Measurements from ENCODE around the gene EBLN1.

Gene EBLN1

GRCh38 chr10:22217842-22218241 is at the start of gene EBLN1:
Gene EBLN1 (minus strand): TSS chr10:22218015. CDS start chr10:22209983, 8,032 bp downstream.
- no peak for DNase-seq

DNA sequence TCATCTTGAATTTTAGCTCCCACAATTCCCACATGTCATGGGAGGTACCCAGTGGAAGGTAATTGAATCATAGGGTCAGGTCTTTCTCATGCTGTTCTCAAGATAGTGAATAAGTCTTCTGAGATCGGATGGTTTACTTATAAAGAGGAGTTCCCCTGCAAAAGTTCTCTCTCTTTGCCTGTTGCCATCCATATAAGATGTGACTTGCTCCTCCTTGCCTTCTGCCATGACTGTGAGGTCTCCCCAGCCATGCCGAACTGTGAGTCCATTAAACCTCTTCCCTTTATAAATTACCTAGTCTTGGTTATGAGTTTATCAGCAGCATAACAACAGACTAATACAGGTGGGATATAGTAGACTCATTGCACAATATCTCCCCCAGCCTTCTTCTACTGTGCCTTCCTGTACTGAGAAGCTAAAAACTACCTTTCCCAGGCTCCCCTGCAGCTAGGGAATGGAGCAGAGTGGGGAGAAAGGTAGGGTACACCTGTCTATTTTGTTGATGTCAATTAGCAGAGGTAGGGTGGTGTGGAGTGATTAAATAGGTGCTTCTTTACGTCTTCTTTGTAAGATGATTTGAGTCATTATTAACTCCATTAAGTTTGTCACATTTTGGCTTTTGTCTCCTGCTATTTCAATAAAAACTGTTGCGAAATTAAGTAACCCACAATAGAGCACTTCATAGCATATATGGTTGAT is 48.2 kb upstream of the EBLN1 start:
- DNase-seq, result no peak

GRCh38 chr10:22263106-22263505 is 45.3 kb upstream of the EBLN1 start:
- no peak for DNase-seq

DNA sequence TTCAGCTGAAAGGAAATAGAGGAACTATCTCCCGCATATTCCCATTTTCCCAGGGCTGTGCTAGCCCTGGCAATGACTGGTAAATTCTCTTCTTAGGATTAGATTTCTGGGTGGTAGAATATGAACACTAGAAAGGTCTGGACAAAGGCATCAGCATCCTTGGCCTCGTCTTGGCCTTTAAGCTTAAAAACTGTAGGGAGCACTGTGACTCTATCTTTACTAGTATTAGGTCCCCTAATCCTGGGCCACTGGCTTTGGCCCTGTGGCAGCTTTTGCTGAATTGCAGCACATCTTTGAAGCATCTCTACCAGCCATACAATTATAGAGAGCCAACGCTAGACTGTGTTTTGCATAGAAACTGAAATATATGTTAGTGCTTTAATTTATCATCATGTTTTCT is 41.5 kb upstream of the EBLN1 start:
- DNase-seq, result peak; percentile 44

GRCh38 chr10:22258471-22258870 is 40.7 kb upstream of the EBLN1 start:
- DNase-seq, result no peak

DNA sequence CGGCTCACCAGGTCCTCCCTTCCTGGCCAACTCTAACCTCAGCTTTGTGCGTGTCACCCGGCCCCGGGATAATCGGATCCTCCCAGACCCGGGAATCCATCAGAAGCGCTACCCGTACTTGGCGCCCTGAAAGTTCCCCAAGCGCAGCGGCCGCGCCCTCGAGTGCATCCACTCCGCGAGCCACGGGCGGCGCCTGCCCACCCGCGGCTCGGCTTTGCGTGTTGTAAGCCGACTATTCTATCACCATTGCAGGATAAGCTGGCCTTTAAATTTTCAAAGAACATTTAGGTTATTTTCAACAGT is 35.7 kb upstream of the EBLN1 start:
- DNase-seq, result peak; percentile 59

DNA sequence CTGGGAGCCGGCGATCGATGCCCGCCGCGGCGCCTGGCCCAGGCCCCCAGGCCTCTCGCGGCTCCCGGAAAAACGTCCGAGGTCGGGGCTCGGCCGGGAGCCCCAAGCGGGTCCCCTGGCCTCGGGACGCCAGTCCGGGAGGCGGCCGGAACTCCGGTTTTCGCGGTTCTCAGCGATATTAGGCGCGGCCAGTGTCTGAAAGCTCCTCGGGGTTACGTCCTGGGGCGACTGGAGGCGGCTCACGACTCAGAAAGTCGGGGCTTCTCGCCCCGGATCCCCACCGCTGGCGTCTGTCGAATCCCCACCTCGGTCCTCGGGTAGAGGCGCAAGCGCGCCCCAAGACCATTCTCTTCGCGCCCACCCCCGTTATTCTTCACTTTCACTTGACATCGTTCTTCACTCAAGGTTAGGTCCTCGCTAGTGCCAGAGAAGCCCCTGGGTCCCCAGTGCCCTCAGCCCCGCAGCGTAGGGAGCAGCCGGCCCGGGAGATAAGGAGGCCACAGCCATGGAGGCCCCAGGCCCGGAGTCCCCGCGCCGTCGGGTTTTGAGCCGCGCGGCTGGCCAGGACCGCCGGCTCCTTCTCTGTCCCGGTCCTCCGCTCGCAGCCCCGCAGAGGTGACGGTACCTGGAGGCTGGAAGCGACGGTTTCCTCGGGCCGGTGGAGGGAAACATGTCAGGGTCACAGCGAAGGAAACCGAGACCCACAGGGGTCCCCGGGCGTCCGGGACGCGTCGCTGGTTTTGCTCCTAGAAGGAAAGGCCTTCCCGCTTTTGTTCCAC is 35.2 kb upstream of the EBLN1 start:
- DNase-seq, result peak; percentile 44

- peak; percentile 53 for DNase-seq
Measured at GRCh38 chr10:22252224-22252800, 34.5 kb upstream of the EBLN1 start.

DNA sequence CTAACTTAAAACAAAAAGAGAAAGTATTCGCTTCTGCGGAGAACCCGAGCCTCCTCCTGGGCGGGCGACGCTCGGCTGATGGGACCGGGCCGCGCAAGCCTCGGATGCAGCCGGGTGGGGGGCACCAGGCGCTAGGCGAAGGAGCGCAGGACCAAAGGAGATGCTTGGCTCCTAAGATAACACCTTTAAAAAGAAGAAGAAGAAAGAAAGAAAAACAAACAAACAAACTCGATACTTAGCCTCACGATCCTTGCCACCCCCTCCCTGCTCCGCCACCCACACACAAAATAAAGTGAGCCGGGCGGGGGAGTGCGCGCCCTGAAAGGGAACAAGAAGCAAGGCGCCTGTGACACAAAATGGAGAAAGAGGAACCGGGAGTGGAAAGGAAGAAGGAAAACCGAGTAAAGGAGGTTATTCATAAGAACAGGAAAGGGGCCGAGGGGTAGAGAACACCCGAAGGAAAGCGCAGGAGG is 34.0 kb upstream of the EBLN1 start:
- DNase-seq, result peak; percentile 72

DNA sequence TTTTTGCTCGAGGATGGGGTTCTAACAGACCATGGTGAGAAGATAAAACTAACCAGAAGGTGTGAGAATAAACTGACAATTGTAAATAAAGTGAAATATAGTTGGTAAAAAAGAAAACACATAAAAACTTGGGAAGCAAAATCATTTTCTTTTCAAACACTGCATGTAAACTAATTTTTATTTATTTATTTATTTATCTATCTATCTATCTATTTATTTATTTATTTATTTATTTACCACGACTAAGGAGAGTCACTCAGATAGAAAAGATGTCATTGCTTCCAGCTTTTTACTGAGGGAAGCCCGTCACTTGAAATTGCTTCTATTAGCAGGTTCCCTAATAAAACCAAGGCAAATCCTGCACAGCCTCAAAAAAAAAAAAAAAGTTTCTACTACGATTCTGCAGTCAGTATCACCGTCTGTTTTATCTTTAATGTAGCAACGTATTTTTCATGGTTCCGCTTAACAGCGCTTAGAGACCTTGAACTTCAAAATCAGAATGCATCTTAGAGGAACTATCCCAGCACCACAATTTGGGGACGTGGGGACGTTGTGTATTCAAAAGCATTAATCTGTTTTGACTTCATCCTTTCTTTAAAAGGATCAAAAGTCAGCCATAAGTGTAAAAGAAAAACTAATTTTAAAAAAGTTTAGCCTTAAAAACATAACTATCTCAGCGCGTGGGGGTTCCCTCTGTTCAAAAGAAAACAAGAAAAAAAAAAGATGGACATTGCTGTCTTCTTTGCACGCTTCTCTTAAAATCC is 33.3 kb upstream of the EBLN1 start:
- DNase-seq, result peak; percentile 30

DNA sequence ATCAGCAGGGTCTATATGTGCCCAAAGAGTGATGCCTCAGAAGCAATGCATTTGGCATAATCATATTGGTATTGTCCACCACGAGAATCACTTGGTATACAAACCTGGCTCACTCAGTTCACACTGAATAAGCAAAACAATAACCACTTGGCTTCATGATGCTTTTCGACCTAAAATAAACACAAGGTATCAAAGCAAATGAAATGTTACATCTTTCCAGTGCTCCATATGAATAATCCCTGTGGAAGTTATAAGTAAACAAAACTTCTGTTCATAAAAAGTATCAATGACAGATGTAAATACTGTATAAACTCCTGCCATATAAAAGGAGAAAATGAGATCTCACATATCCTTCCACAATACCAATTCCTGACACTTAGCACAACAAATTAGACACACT is 29.8 kb upstream of the EBLN1 start:
- DNase-seq, result no peak

DNA sequence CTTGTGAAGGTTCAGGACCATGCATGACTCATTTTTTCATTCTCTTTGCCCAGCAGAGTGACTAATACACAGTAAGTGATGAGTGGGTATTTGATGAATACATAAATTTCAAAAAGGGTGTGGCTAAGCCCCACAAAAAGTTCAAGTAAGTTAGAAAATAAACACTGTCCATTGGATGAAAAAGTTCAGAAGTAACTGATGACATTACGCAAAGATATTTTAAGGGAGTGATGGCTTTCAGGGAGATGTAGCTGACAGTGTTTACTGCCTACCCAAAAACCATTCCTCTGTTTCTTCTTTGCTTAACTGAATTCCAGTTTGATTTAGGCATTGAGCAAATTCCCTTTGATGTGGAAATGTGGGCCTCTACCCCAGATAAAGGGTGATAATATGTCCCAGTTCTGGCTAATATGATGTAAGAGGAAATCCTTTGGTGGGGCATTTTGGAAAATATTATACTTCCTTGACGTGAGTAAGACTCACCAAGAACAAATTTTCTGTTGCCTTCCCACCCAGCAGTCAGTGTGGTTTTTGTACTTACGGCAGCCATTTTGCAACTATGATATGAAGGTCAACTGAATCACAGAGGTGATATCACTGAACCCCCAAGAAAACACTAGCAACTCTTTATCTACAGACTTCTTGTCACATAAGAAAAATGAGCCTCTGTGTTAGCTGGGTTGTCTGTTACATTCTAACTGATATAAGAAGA is 29.0 kb upstream of the EBLN1 start:
- DNase-seq, result peak; percentile 41

DNA sequence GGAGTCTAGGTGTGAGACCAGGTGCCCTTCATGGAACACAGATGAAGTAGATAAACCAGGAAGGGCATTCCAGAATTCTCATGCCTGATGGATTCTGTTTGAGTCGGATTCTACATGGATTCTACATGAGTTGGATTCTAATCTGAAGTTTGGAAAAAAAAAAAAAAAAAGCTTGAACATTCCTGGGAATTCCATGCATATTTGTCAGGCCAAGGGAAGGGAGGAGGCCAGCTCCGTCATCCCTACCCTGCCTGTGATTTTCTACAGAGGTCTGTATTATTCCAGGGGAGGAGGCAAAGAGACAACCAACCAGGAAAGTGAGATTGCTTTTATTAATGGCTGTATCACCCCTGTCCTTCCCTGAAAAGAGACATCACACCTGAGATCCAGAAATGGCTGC is 27.8 kb upstream of the EBLN1 start:
- DNase-seq, result no peak

DNA sequence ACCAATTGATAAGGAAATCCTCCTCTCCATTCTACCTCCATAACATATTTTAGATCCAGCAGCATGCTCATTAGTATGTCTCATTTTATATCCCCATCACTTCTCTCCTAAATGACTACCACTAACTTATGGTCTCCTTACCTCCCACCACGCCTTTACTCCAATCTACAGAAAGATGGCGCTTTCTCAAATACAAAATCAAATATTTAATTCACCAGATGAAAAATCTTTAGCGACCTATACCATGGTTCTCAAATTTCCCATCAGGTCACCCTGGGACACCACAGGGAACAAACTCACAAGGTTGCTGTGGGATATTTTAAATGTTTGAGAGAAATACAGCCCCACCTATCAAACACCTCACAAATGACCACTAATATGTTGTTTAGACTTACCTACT is 27.0 kb upstream of the EBLN1 start:
- no peak for DNase-seq

DNA sequence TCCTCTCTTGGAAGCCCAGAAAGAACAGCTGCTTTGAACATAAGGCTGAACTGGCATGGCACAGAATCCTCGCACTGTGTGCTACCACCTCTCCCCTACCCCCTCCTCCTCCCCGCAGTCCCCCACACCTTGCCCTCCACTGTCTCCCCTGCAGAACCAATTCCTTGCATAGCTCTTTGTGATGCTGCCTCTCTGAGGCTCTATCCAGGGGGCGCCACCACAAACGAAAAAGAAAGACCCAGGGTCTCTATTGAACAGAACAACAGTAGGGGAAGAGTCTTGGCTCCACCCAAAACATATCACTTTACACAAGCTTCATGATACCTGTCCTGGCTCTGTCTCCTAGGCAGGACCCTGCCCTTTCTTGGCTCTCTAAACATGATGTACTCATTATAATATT is 26.2 kb upstream of the EBLN1 start:
- DNase-seq, result peak; percentile 22

DNA sequence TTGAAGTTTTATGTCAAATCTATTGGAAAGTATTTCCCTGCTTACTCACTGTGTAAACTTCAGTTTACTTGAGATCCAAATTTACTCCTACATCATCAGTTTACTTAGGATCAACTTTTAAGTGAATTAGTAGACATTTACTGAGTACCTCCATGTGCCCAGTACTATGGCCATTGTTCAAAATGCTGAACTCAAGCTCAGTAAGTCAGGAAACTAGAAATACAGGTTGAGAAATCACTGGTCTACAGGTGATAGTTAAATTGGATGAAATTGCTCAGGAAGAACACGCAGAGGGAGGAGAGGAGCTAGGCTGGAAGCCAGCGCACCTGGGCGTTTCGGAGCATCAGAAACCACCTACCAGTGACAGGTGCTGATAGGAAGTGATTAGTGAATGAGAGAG is 25.5 kb upstream of the EBLN1 start:
- no peak for DNase-seq

- DNase-seq, result no peak
Measured at GRCh38 chr10:22231260-22231659, 13.4 kb upstream of the EBLN1 start.

DNA sequence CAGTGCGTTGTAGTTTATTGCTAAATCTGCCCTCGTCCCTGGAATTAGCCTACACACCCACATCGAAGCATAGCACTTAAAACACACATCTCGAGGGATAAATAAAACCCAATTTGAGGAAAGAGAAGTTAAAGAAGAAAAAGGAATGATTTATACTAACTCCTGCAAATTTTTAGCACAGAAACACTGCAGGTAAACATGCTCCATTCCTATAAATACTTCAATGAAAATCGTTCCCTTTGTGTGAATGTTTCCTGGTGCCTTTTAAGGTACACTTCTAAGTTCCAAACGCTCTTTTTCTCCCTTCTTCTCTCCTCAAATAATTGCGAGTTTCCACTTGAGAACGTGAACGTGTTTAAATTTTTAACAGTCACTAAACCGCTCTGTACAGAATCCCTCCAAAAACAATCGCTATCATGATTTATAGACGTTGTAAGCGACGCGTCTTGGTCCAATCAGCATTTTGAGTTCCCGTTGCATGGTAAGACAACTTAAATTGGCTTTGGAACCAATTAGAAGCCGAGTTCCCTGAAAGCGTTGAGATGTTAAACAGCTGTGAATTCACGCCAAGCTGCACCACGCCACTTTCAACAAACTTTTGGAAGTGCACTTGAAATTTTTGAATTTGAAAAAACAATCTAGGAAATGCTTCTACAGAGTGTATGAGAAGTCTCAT is 12.5 kb upstream of the EBLN1 start:
- DNase-seq, result peak; percentile 62

DNA sequence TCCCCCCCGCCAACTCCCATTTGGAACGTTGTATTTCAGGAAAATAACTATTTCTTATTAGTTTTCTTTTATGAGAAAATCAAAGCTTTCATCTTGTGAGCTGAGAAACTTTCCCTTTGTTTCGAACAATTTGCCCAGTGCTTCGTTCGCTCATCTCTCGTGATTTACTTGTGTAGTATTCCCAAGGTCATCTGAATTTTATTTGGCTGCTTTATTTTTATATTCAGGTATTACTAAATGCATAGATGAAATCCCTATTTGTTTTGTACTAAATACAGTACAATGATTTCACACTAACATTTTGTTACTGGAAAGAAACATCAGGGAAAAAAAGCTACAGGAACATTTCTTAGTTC is 12.0 kb upstream of the EBLN1 start:
- peak; percentile 11 for DNase-seq

GRCh38 chr10:22228943-22229801 is 11.4 kb upstream of the EBLN1 start:
- peak; percentile 92 for DNase-seq

All from CD4-positive, alpha-beta T cell treated with Interleukin-12 subunit alpha and Interleukin-12 subunit beta, for 1 hour (primary cell).